HG03095 (cell line): ENCODE measurements around the gene FGGY.
"Not testable (repeated sequence)": the region's sequence is repeated elsewhere in the genome, so short reads cannot be mapped to it uniquely, and the experiment has no call there.

Source experiments
- ATAC-seq: cut with Tn5 transposase; IDR thresholded peaks from one replicate; pipeline ENCODE4 v1.9.1; 2021; ENCODE audit warnings: moderate library complexity; ENCODE audit not compliant: unreplicated experiment

The FGGY gene

DNA sequence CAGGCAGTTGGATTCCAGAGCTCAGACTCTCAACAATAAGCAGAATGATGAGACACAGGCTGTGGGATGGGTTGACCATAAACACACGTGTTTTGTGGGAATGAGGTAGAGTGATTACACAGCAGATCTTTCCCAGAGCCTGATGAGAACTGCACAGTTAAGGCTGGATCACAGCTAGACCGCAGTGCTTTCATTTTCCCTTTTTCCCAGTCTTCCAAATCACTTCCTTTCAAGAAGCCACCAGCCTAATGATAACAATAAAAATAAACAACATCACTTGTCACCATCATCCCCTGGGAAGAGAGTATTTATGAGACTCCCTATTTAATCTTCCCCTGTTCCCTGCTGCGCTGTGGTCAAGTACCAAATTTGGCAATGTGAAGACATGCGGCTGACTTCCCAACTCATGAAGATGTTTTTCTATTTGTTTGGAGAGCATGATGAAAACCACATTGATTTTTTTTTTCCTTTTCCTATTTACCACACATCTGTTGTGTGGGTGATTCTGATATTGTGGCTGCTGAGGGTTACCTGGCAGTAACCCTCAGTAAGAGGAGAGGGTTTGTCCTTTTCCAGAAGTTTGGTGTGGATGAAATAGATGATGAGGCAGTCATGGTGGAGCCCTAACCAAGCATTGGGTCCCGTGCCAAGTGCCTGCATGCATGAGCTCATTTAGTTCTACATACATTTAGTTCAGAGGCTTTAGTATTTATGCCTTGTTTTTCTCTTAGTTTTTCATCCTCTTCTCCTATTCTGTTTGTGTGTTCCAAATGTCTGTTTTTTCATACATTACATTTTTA, 268.9 kb downstream of the FGGY start:
- no peak for ATAC-seq

DNA sequence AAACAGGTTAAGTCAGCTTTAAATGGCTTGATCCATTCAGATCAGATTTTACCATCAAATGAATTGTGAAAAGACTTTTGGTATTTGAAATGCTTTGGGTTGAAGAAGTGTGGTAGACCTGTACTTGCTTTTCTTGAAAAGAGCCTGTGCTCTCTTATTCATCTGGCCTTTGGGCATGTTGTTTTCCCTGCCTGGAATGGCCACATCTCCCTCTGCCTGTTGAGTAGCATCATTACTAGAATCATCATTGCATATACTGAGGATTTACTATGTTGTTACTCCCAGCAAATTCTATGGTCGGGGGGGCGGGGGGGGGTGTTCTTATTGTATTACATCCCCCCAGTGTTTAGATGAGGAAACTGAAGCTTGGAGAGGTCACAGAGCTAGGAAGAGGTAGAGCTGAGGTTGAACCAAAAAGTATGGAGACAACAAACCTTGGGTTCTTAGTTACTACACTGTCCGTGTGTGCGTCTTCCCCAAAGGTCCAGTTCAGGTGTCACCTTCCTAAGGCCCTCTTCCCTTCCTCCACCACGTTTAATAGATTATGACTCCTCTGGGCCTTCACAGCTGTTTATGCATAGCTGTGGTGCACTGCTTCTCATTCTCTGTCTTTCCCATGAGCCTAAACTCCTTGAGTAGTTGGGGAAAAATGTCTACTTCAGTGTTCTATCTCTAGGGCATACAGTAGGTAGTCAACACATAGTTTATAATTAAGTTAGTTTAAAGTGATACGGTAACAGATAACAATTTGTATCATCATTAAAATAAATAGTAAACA, 271.5 kb downstream of the FGGY start:
- ATAC-seq = no peak

DNA sequence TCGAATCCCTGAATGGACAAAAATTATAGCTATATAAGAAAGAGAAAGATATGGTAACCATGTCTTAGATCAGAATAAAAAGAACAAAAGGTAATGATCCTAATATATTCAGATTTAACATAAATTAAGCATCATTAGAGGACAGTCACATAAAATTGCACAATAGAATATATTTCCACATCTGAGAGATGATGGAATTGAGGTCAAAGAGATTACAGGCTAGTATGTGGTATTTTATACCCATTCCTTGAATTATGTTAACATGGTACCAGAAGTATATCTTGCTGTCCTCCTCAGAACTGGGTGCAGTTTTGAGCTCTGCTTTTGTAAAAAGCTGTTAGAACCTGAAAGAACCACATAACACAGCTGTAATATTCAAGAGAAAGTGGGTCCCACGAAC, 272.3 kb downstream of the FGGY start:
- no peak for ATAC-seq

GRCh38 chr1:59570524-59570923, 273.6 kb downstream of the FGGY start:
- ATAC-seq = no peak

DNA sequence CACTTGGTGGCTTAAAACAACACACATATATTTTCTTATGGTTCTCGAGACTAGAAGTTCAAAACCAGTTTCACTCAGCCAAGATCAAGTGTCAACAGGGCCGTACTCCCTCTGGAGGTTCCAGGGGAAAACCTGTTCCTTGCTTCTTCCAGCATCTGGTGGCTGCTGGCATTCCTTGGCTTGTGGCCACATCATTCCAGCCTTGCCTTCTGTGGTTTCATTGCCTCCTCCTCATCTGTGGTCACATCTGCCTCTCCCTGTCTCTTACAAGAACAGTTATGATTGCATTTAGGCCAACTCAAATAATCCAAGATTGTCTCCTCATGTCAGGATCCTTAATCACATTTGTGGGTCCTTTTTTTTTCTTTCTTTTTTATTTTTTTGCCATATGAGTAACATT, 277.2 kb downstream of the FGGY start:
- no peak for ATAC-seq

DNA sequence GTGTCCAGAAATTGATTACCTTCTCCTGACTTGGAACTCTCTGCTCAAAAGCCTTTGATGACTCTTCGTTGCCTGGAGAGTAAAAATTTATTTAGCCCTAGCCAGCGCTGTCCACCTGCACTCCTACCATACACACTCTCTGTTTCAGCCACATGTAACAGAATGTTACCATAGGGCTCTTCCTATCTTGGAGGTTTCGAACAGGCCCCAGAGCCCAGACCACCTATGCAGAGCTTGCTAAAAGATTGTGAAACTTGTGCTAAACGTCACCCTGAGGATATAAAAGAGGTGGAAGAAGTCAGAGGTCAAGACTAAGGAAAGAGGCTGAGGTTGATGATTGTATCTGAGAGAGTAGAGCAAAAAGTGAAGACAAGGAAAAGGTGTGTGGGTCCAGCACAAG, 280.9 kb downstream of the FGGY start:
- ATAC-seq = no peak

GRCh38 chr1:59579222-59579621, 282.3 kb downstream of the FGGY start:
- ATAC-seq = no peak

GRCh38 chr1:59580257-59580656, 283.4 kb downstream of the FGGY start:
- ATAC-seq = no peak

DNA sequence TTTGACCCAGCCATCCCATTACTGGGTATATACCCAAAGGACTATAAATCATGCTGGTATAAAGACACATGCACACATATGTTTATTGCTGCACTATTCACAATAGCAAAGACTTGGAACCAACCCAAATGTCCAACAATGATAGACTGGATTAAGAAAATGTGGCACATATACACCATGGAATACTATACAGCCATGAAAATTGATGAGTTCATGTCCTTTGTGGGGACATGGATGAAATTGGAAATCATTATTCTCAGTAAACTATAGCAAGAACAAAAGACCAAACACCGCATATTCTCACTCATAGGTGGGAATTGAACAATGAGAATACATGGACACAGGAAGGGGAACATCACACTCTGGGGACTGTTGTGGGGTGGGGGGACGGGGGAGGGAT, 295.5 kb downstream of the FGGY start:
- ATAC-seq = not testable (repeated sequence)

DNA sequence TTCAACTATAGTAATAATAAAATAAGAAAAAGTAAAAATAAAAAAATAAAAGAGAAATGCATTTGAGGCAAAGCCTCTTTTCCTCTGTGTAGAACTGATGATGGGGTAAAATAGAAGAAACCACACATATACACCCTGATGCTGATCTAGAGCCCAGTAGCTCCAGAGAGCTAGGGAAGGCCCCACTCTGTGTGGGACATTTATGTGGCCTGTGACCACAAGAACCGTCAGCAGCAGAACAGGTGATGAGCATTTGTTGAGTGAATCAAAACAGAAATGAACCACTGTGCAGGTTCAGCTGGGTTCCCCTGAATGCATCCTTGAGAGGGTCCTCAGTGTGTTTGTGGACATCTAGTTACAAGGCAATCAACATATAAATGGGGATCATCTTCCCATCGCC, 296.0 kb downstream of the FGGY start:
- peak; percentile 46 for ATAC-seq

DNA sequence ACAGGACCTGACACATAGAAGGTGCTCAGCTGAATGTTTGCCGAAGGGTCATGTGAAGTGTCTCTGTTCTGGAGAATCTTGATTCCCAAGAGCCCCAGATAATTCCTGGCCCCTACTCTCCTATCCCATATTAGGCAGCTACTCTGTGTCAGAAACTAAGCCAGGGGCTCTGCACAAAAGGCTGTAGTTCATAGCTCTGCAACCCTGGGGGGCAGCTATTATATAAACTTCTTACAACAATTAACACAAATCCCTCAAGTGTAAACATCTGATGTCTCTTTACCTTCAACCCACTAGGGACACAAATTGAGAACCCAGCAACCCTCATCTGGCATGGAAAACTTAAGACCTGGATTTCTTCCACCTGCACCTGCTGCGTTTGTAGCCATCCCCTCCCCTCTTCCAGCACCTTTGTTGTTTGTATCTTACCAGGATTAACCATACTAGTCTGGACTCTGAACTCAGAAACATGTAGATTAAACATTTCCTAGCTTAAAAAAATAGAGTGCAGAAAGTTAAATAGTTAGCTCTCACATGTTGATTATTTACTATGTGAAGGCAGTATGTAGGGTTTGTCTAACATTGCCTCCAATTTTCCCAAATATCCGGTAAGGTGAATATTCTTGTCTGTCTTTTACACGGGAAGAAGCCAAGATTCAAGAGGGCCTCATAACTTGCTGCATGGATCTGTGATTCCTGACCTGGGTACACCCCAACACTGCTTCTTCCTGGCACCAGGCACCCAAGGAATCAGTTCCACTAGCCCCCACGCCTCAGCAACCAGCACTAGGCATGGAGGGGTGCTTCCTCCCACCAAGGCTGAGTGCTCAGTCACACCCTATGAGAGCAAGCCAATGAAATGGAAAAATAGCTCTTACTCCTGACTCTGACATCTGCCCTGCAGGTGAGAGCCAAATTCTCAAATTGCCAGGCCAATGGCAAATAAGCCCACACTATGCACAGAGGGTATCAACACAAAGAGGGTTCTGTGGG, 297.2 kb downstream of the FGGY start:
- no peak for ATAC-seq

DNA sequence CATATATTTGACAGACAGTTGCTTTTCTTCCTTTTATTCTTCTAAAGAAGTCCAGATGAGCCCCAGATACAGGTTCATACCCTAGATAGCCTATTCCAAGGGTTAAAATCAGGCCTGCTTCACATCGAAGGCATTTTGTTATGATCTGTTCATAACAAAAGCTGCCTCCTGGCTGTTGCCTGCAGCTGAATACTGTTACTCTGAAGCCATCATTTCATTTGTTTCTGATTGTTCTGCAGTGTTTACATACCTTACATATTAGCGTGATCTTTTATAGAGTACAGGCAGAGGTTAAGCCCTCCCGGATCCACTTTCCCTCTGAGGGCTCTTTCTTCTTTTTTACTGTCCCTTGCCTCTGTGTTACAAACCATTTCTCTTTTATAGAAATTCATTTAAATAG, 298.9 kb downstream of the FGGY start:
- no peak for ATAC-seq

GRCh38 chr1:59596432-59596831, 299.5 kb downstream of the FGGY start:
- no peak for ATAC-seq

- ATAC-seq = no peak
These were observed 300.1 kb downstream of the FGGY start for GRCh38 chr1:59596956-59597355.

GRCh38 chr1:59597420-59598119, 300.7 kb downstream of the FGGY start:
- ATAC-seq = no peak

DNA sequence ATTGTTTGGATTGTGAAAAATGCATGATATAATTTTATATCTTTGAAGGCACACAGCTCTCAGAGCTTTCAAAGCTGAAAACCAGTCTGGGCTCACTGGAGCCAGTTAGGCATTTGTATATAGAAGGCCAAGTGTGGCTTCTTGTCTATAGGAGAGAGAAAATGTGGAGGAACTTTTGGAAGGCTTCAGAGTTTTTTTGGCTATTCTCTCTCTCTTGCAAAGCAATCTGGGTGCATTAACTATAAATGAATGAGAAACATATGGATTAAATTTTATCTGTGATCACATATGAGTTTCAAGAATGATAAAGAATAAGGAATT, 301.2 kb downstream of the FGGY start:
- no peak for ATAC-seq

- no peak for ATAC-seq
These were observed 304.1 kb downstream of the FGGY start for GRCh38 chr1:59601041-59601441.

DNA sequence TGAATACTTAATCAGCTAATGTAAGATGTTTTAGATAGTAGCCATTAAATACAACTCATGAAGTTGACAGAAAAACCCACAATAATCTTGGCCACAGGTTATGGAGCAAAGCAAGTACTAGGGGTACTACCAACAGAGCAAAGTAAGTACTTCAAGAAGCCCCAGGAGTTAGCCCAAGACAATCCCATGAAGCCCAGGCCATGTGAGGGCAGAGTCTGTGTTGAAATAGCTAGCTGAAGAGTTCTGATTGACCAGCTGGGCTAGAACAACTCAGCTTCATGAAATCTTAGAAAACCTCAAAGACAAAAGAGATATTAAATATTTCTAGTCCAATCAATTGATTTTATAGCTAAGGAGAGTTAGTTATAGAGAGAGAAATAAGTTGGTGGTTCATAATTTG, 304.9 kb downstream of the FGGY start:
- ATAC-seq = no peak

DNA sequence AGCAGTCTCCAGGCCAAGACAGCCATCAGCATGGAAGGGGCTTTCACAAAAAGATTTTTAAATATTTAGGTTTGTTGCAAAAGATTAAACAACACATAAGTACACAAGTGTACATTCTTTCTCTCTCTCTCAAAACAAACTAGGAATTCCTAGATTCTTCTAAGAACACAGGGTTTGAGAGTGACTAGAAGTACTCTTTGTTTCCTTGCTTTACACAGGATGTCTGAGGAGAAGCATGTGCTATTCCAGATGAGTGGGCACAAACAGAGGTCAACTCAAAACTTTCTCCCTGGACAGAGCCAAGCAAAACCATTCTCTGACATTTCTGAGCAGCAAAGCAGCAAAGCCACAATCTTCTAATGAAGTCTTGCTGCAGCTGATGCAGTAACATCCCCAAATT, 307.3 kb downstream of the FGGY start:
- ATAC-seq = no peak

- no peak for ATAC-seq
These were observed 308.3 kb downstream of the FGGY start for GRCh38 chr1:59605184-59605583.

GRCh38 chr1:59605761-59606160, 308.9 kb downstream of the FGGY start:
- ATAC-seq = no peak
